Measurements from ENCODE around the gene PROZ.

PROZ gene

GRCh38 chr13:113209336-113209758, 50.9 kb downstream of the PROZ start, which contains the start of gene CUL4A:
TSS of gene CUL4A (plus strand) at chr13:113209613. CDS start at chr13:113209628, 15 bp downstream.
- DNase-seq, result peak; percentile 10

GRCh38 chr13:113209759-113210421, 51.4 kb downstream of the PROZ start:
- peak; percentile 16 for DNase-seq

- DNase-seq, result no peak
Measured at GRCh38 chr13:113210833-113211232, 52.4 kb downstream of the PROZ start.

- no peak for DNase-seq
Measured at GRCh38 chr13:113211774-113212173, 53.3 kb downstream of the PROZ start.

- DNase-seq, result no peak
Measured at GRCh38 chr13:113216254-113217048, 58.0 kb downstream of the PROZ start.

- DNase-seq, result no peak
Measured at GRCh38 chr13:113218586-113218985, 60.1 kb downstream of the PROZ start.

GRCh38 chr13:113219256-113219940, 61.0 kb downstream of the PROZ start:
- DNase-seq, result no peak

- no peak for DNase-seq
Measured at GRCh38 chr13:113220141-113220598, 61.7 kb downstream of the PROZ start.

GRCh38 chr13:113220877-113221276, 62.4 kb downstream of the PROZ start:
- DNase-seq, result peak; percentile 18

All from NCI-H1694 (cell line).